SK-N-SH treated with all-trans-retinoic acid at 6 μM for 48 hours (cell line): ENCODE measurements around the gene KLHL33.

Experiments used
- ATAC-seq: fragments of 200-7000 bp; cut with Tn5 transposase; 3 replicates; pipeline ENCODE4 v1.9.1; 2020; ENCODE audit warnings: mild to moderate bottlenecking, moderate library complexity
- ARNTL ChIP-seq: fragments of 450-650 bp; formaldehyde crosslinking; IDR thresholded peaks from 2 replicates; pipeline ENCODE4 v1.5.0; 2020; ENCODE audit warnings: low read depth, mild to moderate bottlenecking, moderate library complexity, borderline replicate concordance
- BACH2 ChIP-seq: fragments of 250-450 bp; sonication (Bioruptor Pico); IDR thresholded peaks from 2 replicates; pipeline ENCODE4 v1.9.0; 2021; ENCODE audit warnings: mild to moderate bottlenecking, borderline replicate concordance
- CREB5 ChIP-seq: fragments of 250-450 bp; sonication (Bioruptor Pico); IDR thresholded peaks from 2 replicates; pipeline ENCODE4 v1.5.1; 2020; ENCODE audit warnings: low read depth, mild to moderate bottlenecking, moderate library complexity
- ESRRG ChIP-seq: fragments of 250-450 bp; sonication (Bioruptor Pico); IDR thresholded peaks from 2 replicates; pipeline ENCODE4 v1.6.1; 2021; ENCODE audit warnings: mild to moderate bottlenecking
- POU6F1 ChIP-seq: fragments of 250-450 bp; sonication (Bioruptor Pico); IDR thresholded peaks from 2 replicates; pipeline ENCODE4 v1.8.0; 2021; ENCODE audit warnings: low read depth, mild to moderate bottlenecking, moderate library complexity, borderline replicate concordance
- PPARA ChIP-seq: fragments of 250-450 bp; sonication (Bioruptor Pico); IDR thresholded peaks from 2 replicates; pipeline ENCODE4 v1.5.0; 2020; ENCODE audit warnings: mild to moderate bottlenecking, borderline replicate concordance
- RARB ChIP-seq: fragments of 250-450 bp; sonication (Bioruptor Pico); IDR thresholded peaks from 2 replicates; pipeline ENCODE4 v1.8.0; 2021; ENCODE audit warnings: mild to moderate bottlenecking, moderate library complexity
- SNAI2 ChIP-seq: fragments of 250-450 bp; sonication (Bioruptor Pico); IDR thresholded peaks from 2 replicates; pipeline ENCODE4 v1.5.0; 2020; ENCODE audit warnings: mild to moderate bottlenecking, moderate library complexity
- TCF4 ChIP-seq: fragments of 250-450 bp; sonication (Bioruptor Pico); IDR thresholded peaks from 2 replicates; pipeline ENCODE4 v1.8.0; 2021; ENCODE audit warnings: mild to moderate bottlenecking, moderate library complexity, borderline replicate concordance
- TOX ChIP-seq: fragments of 250-450 bp; sonication (Bioruptor Pico); IDR thresholded peaks from 2 replicates; pipeline ENCODE4 v1.8.0; 2021; ENCODE audit warnings: mild to moderate bottlenecking, moderate library complexity, borderline replicate concordance
- TSHZ2 ChIP-seq: fragments of 250-450 bp; sonication (Bioruptor Pico); IDR thresholded peaks from 2 replicates; pipeline ENCODE4 v1.5.0; 2020; ENCODE audit warnings: mild to moderate bottlenecking, moderate library complexity
- ZFP3 ChIP-seq: fragments of 250-450 bp; sonication (Bioruptor Pico); IDR thresholded peaks from 2 replicates; pipeline ENCODE4 v1.5.0; 2020; ENCODE audit warnings: mild to moderate bottlenecking, moderate library complexity
- ZFP30 ChIP-seq: fragments of 450-650 bp; formaldehyde crosslinking; IDR thresholded peaks from 2 replicates; pipeline ENCODE4 v1.5.0; 2022; ENCODE audit warnings: mild to moderate bottlenecking, moderate library complexity
- ZNF565 ChIP-seq: fragments of 450-650 bp; formaldehyde crosslinking; conservative IDR thresholded peaks from 2 replicates; pipeline ENCODE4 v1.5.0; 2020; ENCODE audit warnings: low read depth, mild to moderate bottlenecking, moderate library complexity
- ZNF70 ChIP-seq: fragments of 450-650 bp; formaldehyde crosslinking; IDR thresholded peaks from 2 replicates; pipeline ENCODE4 v1.5.0; 2020; ENCODE audit warnings: mild to moderate bottlenecking, moderate library complexity
- ZNF8 ChIP-seq: fragments of 450-650 bp; formaldehyde crosslinking; IDR thresholded peaks from 2 replicates; pipeline ENCODE4 v1.5.0; 2020; ENCODE audit warnings: mild to moderate bottlenecking, moderate library complexity

Gene KLHL33

GRCh38 chr14:20377171-20377570 is 58.8 kb downstream of the KLHL33 start (continued):
- TF ChIP-seq TSHZ2 (CRISPR knock-in tag) (no peak), ZFP3 (no peak), BACH2 (CRISPR knock-in tag) (no peak)

DNA sequence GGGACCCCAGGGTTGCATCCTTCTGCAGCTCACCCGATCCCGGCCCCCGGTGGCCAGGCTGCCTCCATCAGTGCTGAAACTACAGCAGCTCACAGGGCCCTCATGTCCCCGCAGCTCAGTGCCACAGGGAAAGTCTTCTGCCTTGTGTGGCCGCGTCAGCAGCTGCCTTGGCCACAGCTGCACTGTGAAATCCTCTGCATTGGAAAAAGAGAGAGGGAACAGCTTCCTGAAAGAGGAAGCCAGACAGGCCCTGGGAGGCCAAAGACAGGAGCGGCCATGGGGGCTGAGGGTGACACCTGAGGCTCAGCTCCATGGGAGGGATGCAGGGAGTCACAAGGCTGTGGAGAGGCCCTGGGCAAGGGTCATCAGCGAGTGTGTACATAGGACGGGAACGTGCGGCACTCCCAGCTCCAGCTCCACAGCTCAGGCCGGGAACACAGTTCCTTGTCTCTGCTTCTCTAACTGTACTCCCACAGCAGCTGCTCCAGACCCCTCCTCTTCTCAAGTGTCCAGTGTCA is 59.8 kb downstream of the KLHL33 start:
- TF ChIP-seq TCF4 (CRISPR knock-in tag) (no peak), RARB (CRISPR knock-in tag) (no peak), SNAI2 (CRISPR knock-in tag) (no peak), ZFP30 (CRISPR knock-in tag) (no peak), CREB5 (CRISPR knock-in tag) (no peak), PPARA (CRISPR knock-in tag) (no peak), POU6F1 (CRISPR knock-in tag) (no peak), ZFP3 (no peak), ZNF565 (CRISPR knock-in tag) (no peak), ZNF70 (CRISPR knock-in tag) (no peak), TOX (no peak), BACH2 (CRISPR knock-in tag) (no peak), ARNTL (no peak), TSHZ2 (CRISPR knock-in tag) (no peak), ZNF8 (CRISPR knock-in tag) (no peak), ESRRG (CRISPR knock-in tag) (no peak)
- TF ChIP-seq, all 23 proteins: peak for 0
- ATAC-seq = no peak
